NCI-H2227 (cell line): Measurements from ENCODE around the gene RPS27L.

Experiments used
- DNase-seq: peaks from one replicate; lab custom pipeline; 2025; ENCODE audit not compliant: unreplicated experiment; lab: John Stamatoyannopoulos, UW

The RPS27L gene

DNA sequence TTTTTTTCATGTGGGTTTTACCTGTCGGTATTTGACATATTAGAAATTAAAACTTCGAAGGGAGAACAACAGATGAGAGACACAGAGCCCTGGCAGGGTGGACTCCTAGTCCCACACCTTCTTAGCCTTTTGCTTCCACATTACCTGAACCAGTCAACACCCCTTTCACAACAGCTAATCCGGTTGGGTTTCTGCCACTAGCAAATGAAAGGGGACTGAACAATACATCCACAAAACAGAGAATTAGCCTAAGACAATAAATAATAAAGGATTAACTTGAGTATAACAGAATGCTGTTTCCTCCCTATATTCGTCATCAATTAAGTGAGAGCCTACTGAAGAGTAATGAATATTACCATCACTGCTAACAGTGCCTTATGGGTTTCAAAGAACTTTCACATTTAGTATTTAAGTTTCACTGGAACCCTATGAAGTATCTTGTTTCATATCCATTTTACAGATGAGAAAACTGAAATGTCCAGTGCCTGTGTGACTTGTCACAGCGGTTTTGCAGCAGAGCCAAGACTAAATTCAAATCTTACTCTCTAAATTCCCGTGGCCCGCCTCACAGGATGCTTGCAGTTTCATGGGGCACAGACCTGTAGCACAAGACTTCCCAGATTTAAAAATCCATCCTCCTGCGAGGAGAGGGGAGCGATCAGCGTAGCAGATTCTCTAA lies 31.1 kb upstream of the RPS27L start:
- DNase-seq = no peak

DNA sequence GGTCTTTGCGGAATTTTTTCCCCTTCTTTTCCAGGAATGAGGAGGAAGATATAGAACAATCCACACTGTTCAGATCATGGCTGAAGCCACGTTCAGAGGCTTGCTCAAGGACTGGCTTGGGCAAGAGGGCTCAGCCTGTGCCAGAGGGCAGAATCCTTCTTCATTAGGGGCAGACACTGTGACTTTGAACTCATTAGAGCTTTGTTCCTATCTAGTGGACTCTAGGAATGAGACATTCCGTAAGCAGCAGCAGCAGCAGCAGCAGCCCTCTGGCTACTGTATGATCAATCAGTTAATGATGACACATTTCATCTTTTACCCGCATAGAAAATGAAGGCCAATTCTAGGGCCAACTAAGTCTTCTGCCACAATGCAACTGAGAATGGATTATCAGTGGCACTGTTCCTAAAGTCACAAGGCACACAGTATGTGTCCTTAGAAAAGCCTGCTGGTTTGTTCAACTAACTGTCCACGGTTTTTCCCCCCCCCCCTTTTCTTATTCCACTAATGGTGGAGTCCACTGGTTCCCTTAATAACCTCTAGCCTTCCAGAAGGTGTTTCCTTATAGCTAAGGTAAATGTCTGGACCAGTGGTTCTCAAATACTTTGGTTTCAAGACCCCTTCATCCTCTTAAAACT lies 30.4 kb upstream of the RPS27L start:
- DNase-seq = no peak

DNA sequence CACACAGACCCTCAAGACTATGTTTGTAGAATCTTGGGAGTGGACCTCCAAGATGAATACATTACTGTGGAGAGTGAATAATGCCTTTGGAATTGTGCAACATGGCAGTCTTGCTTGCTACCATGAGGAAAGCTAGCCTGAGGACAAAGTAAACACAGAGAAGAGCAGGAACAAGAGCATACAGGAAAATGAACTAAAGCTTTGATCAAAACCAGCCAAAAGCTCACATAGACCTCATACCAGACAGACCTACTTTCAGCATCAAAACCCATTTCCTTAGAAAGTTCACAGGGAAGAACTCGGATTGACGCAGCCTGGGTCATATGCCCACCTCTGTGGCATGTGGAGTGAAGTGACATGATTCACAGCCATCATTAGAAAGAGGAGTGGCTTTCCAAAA lies 28.8 kb upstream of the RPS27L start:
- no peak for DNase-seq

DNA sequence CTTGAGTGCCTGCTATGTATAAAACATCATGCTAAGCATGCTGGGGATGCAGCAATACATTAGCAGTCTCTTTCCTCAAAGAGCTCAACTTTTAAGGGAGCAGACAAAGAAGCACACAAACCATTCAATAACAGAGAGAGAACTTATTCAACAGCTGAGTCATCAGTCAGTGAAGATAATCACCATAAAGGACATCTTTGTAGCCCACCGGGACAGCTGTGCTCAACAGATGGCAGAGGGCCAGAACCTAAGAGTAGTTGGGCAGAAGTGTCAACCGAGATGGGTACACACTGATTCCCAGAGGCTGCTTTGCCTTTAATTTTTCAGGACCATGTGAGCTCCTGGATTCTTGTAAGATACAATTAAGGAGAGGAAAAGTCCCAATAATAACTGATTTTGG lies 27.9 kb upstream of the RPS27L start:
- DNase-seq = no peak

DNA sequence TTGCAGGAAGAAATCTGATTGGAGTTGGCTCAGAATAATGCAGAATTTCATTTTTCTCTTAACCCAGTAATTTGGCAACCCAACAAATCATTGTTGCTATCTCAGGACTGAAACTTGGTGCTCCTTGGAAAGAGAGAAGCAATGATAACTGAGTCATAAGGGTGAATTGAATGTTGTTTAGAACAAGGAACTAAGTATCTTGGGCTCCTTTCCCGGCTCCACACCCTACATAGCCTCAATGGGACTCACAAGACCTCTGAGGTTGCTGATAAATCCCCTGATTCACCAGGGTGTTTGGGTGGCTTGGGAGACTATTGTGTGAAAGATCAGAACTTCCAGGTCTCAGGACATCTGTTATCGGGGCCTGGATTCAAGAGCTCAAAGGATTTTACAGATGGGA lies 24.4 kb upstream of the RPS27L start:
- no peak for DNase-seq

DNA sequence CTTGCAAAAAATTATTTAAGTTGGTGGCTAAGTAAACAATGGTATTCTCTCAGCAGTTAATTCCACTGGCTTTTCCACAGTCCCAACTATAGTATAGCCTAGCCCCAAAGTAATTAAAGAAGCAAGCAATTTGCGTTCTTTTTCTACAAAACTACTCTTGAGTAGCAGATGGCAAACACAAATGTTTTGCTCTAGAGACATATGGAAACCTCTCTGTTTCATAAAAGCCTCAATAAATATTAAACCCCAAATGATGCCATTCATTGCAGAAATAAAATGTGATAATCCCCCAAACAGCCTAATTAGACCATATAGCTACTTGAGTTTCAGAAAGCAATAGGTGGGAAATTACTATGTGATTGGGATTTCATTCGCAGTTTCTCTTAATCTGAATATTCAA lies 23.5 kb upstream of the RPS27L start:
- DNase-seq = no peak

DNA sequence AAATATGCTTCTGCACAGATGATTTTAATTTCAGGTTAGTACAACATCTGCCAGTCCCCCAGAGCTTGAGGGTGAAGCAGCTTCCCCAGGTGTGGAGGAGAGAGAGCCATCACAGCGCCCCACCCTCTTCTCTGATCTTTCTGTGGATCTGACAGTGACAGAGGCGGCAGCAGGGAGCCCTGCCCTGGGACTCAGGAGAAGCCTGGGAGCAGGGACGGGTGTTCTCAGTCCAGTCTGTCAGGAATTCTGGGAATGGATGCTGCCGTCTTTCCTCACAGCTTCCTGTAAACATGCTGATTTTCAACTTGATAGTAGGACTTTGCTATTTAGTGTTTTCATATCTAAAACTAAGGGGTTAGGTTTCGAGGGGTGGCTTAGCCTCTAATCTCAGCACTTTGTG lies 20.8 kb upstream of the RPS27L start:
- peak; percentile 12 for DNase-seq

DNA sequence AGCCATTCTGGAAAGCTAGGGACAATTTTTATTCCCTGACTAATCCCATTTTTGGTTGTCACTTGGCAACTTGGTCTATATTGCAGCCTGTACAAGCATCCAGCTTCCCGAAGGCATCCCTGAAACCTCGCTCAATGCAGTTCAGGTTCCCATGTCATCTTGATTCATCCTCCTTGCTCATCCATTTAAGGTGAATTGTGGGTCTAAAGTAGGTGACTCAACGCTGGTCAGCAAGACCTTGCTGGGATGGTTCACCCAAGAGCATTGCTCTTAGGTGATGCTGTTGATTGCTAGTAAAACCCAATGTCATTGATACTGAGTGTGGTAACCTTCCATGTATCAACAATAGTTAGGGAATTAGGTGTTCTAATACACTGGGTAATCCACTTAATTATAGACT lies 19.0 kb upstream of the RPS27L start:
- no peak for DNase-seq

DNA sequence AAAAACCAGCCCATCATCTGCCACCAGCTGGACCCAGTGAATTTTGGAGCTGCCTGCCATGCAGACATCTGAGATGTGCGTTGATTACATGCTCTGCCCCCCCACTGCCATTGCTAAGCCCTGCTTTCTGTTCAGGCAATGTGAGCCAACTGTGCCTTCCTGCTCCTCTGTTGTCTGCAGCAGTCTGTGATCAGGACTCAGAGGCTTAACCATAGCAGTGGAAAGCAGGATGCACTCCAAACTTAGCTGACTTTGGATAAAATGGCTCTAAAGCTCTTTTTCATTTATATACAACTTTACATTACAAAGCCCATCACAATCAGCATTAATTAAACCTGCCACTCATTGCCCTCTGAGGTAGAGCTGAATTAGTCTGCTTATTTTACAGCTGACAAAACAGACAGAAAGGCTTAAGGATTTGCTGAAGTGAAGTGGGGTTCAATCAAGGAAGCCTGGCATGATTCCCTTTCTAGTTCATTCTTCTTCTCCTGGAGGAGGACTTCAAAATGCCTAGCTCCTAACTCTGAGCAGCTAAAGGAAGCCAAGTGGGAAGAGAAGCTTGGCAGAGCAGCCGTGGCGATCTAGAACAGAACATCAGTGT lies 15.7 kb upstream of the RPS27L start:
- DNase-seq = peak; percentile 1

DNA sequence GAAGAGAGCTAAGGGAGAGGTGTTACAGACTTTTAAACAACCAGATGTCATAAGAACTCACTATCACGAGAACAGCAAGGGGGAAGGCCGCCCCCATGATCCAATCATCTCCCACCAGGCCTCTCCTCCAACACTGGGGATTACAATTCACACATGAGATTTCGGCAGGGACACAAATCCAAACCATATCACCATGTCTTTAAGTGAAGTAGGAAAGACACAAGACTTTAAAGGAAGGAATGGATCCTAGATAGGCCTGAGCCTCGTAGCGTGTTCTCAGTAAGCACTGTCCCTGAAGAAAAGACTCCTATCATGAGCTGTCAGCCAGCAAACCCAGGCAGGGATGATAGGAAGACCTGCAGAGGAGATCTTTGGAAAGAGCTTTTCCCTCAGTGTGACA lies 15.1 kb upstream of the RPS27L start:
- no peak for DNase-seq

DNA sequence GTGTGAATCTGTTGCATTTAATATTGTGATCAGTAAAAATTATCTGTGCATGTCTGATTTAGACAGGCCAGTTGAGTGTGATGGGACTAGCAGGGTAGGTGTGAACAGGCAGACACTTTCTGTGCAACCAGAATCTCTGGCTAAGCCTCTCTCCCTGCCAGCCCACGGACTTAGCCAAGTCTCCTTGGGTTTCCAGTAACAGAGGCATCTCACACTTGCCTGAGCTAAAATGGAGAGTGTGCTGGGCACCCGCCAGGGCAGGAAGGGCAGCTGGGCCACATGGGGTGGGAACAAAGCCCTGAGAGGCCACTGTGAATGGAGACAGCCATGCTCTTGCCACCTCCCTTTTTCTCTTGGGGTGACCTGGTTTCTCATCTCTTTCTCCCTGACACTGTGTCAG lies 12.5 kb upstream of the RPS27L start:
- no peak for DNase-seq

DNA sequence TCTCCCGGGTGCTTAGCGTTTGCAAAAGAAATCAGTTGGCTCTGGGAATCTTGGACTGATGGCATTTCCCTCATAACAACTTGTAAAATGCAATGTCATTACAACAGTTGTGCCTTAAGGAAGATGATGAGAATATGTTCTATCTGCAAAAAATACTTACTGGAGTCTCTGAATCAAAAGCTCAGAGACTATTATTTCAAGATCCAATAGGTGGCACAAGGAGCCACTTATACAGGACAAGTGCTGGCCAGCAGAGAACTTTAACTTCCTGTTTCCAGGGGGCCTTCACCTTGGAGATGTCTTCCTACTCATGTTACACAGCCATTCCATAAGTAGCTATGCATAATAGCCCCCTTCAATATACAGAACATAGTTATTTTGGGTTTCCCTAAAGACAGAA lies 8.9 kb upstream of the RPS27L start:
- no peak for DNase-seq

DNA sequence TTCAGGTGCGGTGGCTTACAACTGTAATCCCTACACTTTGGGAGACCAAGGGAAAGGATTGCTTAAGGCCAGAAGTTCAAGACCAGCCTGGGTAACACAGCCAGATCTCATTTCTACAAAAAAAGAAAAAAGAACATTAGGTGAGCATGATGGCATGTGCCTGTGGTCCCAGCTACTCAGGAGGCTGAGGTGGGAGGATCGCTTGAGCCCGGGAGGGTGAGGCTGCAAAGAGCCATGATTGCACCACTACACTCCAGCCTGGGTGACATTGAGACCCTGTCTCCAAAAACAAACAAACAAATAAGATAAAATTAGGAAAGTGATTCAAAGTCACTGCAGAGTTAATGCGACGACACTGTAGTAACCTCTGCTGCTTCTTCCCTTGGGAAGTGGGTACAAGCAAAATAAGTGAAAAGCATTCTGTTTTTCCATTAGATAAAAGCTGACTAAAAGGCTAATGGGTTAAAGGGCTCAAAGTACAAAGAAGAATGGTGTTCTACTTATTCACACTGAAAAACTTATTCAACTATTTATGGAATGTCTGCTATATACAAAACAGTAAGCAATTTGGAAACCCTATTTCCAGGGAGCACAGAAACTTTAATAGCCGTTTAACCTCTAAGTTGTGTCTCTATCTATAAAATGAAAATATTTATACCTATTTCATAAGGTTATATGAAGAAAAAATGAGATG lies 8.0 kb upstream of the RPS27L start:
- DNase-seq = no peak

DNA sequence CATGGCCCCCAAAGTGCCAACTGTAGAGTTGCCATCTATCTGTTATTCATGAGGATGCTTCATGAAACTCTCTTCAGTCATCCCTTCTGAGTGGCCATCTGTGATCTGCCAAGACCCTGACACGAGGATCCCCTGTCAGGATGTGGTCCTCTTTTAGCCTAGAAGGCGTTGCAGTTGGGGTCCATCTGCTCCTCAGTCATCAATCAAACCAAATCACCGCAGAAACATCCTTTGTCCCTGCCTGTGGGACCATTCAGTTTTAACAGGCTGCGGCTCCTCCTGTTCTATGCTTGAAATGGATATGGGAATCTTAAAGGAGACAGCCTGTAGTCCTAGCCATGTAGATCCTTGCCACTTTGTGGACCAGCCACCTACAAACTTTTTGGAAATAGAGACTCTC lies 5.9 kb upstream of the RPS27L start:
- DNase-seq = no peak

DNA sequence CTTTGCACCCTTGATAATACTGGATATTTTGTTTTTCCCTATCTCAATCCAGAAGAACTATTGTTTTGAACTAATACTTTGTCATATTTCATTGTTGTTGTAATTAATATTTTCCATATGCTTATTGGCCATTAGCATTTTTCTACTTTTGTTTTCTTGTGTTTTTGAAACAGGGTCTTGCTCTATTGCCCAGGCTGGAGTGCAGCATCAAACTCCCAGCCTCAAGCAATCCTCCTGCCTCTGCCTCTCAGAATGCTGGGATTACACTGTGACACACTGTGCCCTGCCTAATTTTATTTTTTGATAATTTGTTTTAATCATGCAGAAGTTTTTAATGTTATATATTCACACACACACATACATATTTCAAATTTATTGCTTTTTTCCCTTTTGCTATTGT lies 3.4 kb upstream of the RPS27L start:
- no peak for DNase-seq

DNA sequence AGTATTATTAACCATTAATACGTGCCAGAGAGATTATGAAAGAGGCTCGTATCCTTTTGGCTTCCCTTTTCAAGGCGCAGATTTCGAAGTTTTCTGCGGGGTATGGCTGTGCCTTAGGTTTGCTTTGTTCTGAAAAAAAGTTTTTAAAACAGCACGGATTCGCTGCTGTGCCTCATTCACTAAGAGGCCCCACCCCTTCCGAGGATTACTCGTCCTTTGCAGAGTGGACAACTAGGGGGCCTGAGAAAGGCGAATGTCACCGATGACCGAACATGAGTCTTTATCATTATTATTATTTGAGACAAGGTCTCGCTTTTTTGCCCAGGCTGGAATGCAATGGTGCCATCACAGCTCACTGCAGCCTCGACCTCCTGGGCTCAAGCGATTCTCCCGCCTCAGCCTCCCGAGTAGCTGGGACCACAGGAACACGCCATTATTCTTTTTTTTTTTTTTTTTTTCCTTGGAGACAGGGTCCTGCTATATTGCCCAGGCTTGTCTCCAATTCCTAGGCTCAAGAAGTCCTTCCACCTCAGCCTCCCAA lies 684 bp upstream of the RPS27L start:
- DNase-seq = peak; percentile 54

DNA sequence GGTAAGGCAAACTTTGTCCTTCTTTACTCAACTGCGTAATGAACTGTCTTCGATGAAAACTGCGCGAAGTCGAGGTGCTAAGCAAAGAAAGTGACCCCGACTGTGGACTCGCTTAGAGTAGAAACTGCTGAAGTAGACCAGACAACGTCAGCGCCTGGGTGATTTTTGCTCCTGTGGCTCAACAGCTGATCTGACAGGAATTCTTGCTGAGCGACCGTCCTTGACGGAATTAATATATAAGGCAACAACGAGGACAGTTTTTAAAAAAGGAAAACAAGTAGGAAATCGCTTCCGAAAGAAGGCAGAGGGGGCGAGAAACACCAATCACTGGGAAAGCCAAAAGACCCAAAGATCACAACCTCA lies 541 bp downstream of the RPS27L start:
- peak; percentile 23 for DNase-seq

DNA sequence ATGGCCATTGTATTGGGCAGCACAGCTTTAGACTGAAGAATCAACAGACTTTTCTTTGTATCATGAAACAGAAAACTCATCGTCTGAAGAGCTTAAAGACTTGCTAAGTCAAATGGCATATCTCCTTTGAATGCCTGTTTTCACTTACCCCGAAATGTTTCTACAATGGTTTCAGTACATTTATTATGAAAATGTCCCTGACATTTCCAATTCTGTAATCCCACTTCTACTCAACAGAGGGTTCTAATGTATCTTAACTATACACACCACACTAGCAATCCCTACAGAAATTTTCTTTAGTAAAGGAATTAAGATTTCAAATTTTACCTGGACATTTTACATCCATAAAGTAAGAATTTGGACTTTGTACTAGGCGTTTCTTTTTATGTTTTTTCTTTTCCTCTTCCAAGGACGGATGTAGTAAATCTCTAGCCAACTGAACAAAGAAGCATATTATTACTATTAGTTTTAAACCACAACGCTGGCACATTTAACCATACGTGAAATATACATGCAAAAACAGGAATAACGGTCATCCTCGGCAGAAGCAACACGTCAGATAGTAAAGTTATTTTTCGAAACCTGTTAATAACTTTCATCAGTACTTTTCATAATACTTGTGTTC lies 1.1 kb downstream of the RPS27L start:
- DNase-seq = no peak

DNA sequence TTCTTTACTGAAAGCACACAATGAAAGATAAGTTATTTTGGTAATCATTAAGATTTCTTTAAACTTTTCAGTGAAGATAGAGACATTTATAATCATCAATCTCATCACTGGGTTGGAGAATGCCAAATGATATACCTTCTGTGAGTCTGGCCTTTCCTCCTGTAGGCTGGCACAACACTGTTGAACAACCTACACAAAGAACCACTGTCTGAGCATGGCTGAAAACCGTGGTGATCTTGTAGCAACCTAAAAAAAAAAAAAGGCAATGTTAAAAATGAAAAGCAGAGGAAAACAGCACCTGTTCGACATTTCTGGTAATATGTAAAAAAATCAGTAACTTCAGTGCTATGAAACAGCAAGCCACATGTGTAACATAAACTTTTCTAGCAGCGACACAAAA lies 1.8 kb downstream of the RPS27L start:
- no peak for DNase-seq

DNA sequence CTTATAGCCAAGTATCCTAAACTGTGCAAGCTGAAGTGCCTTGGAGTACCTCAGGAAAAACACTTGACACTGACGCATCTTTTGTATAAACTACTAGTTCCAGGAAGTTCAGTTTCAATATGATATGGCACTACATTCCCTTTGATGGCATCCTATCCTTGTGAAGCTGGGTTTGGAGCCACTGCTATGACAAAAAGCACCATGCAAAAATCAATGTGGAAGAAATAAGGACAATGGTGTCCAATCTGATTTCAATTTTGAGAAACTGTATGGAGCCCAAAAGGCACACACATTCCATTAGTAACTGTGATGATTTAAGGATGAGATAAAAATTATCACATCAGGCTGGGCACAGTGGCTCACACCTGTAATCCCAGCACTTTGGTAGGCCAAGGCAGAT lies 5.6 kb downstream of the RPS27L start:
- DNase-seq = no peak

DNA sequence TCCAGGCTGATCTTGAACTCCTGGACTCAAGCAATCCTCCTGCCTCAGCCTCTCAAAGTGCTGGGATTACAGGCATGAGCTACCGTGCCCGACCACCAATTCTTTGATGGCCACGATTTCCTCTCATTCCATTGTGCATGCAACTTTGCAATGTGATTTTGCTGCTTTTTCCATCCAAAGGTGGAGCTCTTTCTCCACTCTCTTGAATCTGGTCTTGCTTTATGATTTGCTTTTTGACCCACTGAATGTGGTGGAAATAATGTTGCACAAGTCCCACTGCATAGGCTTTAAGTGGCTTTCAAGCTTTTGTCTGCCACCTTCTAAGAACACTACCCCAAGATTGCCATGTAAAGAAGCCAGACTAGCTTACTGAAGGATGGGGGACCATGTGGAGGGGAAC lies 10.6 kb downstream of the RPS27L start:
- no peak for DNase-seq

DNA sequence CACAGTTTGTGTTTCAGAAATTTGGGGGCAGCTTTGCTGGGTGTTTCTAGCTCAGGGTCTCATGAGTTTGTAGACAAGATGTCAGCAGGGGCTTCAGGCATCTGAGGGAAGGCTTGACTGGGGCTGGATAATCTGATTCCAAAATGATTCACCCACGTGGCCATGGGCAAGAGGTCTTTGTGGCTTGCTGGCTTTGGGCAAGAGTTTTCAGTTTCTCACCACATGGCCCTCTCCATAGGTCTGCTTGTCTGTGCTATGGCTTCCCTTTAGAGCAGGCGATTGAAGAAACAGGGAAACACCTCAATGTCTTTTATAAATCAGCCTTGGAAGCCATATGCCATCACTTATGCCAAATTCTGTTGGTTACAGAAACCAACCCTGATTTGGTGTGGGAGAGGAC lies 11.9 kb downstream of the RPS27L start:
- no peak for DNase-seq
